ENCODE data around the gene LLCFC1.

DNA sequence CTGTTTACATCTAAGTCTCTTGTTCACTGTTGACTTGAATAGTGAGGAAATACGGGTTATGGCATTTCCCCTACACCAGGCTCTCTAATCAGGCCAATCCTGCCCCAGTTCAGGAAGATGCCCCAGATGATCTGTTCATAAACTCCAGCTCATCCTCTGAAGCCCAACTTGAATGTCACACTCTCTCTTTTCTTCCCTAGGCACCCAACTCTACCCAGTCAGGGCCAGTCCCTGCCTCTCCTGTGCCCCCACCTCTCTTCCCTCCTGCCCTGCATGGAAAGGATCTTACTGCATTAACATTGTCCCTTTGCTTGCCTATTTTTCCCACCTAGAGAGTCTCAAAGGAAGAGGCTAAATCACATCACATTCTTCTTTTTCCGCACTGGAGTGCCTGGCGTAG is 43.1 kb upstream of the LLCFC1 start:
- no peak for TF ChIP-seq POLR2AphosphoS5 (IDR thresholded peaks at IDR 0.05; ENCODE audit: low read depth, low read length)
- TF ChIP-seq POLR2A (IDR thresholded peaks at IDR 0.05; ENCODE audit: low read depth, low read length) = no peak
